ENCODE measurements around the gene SFXN5.

DNA sequence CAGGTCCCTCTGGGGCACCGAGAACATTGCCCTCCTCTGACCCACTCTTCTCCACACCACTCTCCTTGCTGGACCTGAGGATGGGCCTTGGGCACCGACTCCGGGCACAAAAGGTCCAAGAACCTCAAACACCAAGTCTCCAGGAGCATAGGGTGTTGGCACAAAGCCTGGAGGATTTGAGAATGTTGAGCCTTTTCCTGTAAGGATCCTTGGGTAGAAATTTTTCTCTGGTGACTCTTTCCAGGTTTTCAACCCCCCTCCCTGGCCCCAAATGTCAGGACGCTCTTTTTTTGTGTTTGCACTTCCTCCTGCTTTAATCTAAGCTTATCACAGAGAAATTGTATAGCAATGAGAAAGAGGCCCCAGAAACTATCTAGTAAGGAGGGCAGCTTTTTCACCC, 175.1 kb downstream of the SFXN5 start:
- TF ChIP-seq SIN3A (IDR thresholded peaks at IDR 0.05; ENCODE audit: borderline replicate concordance, insufficient read depth, low read length): no peak
- no peak for TF ChIP-seq POLR2AphosphoS5 (IDR thresholded peaks at IDR 0.05; ENCODE audit: low read depth, low read length)
- TF ChIP-seq, protein P1, sequence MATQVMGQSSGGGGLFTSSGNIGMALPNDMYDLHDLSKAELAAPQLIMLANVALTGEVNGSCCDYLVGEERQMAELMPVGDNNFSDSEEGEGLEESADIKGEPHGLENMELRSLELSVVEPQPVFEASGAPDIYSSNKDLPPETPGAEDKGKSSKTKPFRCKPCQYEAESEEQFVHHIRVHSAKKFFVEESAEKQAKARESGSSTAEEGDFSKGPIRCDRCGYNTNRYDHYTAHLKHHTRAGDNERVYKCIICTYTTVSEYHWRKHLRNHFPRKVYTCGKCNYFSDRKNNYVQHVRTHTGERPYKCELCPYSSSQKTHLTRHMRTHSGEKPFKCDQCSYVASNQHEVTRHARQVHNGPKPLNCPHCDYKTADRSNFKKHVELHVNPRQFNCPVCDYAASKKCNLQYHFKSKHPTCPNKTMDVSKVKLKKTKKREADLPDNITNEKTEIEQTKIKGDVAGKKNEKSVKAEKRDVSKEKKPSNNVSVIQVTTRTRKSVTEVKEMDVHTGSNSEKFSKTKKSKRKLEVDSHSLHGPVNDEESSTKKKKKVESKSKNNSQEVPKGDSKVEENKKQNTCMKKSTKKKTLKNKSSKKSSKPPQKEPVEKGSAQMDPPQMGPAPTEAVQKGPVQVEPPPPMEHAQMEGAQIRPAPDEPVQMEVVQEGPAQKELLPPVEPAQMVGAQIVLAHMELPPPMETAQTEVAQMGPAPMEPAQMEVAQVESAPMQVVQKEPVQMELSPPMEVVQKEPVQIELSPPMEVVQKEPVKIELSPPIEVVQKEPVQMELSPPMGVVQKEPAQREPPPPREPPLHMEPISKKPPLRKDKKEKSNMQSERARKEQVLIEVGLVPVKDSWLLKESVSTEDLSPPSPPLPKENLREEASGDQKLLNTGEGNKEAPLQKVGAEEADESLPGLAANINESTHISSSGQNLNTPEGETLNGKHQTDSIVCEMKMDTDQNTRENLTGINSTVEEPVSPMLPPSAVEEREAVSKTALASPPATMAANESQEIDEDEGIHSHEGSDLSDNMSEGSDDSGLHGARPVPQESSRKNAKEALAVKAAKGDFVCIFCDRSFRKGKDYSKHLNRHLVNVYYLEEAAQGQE (IDR thresholded peaks at IDR 0.05; ENCODE audit: insufficient read depth in 1 of 2, low read depth in 2 of 2, low read length in 2 of 2): no peak

Measured in PFSK-1 (cell line).